Right lung (tissue), 5 donors: ENCODE data around the gene NAA20. TPM values are rescaled to one million over a fixed set of nuclear protein-coding genes. Genes with fewer than 3 reads are reported as not detected.
"Not testable (repeated sequence)": the region's sequence is repeated elsewhere in the genome, so short reads cannot be mapped to it uniquely, and the experiment has no call there.

Source experiments
- DNase-seq, 2 donors: peaks; one replicate each; pipeline ENCODE4 v3.0.0-alpha.2; 2013
- polyA plus RNA-seq, 5 donors: library from polyadenylated mRNA; unstranded; fragments of 120-200 nt; gene quantifications; one replicate each; pipeline versions ENCODE4 v1.2.1 to v1.2.3, GENCODE V29; 2013; ENCODE audit warnings: inconsistent platforms in 1 of 5, low replicate concordance in 1 of 5; ENCODE audit not compliant: insufficient read length in 5 of 5, insufficient read depth in 1 of 5

NAA20 gene
- polyA plus RNA-seq, 5 donors, result 64.7 to 78.6 (median 67.2) TPM

DNA sequence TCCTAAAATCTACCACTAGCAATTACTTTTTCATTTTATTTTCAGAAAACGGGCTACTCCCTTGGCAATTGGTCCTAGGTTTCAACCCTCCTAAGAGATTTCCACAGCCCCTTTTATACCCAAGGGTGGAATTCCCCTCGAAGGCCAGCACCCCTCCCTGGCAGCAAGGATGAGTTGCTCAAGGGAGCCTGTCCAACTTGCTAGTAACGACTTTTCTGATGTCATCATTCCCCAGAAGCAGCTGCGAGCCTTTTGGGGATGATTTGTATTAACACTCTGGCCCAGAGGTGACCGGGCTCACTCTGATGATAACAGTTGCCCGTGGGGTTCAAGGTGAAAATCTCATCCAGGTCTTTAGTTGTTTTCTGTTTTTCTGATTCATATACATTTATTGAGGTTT lies 30.7 kb upstream of the NAA20 start:
- DNase-seq, result no peak

DNA sequence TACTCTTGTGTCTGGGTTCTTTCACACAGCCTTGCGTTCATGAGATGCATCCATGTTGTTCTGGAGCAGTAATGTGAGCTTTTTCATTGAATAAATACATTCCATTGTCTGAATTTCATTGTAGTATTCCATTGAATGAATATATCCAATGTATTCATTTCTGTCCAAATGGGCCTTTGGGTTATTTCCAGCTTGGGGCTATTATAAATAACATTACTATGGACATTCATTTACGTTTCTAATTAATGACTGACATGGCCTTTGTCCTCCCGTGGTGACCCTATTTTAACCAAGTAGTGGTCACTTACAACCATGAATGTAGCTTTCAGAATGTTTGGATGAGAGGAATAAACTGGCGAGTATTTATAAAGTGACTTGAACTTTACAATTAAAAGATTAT lies 30.1 kb upstream of the NAA20 start:
- DNase-seq, result no peak

DNA sequence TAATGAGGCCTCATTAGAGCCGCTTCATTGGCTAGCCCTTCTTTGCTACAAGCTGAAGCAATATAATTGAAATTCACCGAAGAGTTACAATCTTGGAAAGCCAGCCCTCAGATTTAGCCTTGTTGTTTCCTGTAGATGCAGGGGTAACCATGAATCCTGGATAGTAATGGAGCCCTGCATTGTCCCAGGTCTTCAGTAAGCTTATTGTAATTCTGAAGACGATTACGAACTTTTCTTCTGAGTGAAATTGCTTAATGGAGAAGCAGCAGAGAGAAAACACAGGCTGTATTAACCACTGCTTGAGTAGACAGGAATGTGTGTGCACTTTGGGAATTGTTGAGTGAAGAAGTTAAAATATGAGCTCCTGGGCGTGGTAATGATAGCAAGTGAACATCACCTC lies 26.3 kb upstream of the NAA20 start:
- no peak for DNase-seq

DNA sequence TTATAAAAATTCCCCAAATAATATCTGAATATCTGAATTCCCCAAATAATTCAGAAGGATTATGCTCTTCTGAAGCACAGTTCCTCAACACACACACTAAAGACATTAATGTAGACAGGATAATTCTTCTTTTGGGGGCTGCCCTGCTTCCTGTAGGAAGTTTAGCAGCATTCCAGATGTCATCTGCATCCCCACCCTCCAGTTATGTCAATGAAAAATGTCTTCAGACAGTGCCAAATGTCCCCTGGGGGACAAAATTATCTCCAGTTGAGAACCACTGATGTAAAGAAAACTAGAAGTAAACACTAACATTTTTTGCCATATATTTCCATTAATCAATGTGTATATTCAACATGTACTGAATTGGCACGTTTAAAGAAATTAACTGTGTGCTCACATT lies 25.9 kb upstream of the NAA20 start:
- no peak for DNase-seq

DNA sequence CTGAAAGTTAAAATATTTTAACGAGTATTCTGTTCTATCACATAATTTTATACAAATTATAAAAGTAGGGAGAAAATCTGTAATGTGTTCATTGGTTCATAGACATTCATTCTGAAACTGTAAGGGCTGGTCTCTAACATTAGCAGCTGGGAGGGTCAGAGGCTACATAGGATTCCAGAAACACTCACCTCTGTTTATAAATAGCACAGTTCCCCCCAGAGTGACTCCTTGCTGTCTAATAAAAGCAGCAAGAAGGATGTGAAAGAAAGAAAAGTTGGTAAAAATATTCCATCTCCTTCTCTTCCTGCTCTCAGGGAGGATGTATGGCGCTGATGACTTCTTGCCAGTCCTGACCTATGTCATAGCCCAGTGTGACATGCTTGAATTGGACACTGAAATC lies 25.3 kb upstream of the NAA20 start:
- no peak for DNase-seq

DNA sequence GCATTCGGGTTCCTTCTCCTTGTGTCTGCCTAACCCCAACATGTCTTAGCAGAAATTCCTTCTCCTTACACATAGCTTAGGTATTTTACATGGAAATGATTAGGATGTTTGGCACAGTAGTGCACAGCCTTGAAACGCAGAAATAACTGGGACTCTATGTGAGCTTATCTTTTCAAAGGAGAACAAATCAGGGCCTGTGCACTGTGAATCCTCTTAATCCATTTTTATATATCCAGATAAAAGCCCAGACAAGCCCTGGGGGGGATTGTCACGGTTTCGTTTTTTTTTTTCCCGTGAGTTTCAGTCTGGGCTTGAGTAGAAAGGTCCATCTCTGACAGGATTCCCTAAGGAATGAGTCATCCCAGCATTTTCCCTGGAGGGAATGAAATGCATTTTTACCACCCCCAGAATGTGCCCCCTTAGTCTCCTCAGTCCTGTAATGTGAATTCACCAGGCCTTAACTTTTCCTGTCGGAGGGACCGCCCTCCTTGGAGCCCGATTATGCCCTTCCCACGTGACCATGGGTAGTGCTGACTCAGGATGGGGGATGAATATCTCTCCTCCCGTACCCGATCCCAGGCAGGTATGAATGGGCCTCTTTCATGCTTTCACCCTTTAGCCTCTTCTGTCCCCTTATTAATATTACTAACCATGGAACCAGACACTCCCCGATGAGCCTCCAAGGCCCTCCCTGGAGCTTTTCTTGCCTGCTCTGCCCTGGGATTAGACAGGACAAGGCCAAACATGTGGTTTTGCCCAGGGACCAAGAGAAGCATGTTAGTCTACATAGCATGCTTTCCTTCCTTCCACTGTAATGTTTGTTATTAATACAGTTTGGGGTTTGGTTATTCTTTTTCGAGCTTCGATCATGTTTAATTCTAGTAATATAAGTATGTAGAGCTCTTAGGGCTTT lies 23.9 kb upstream of the NAA20 start:
- no peak for DNase-seq

DNA sequence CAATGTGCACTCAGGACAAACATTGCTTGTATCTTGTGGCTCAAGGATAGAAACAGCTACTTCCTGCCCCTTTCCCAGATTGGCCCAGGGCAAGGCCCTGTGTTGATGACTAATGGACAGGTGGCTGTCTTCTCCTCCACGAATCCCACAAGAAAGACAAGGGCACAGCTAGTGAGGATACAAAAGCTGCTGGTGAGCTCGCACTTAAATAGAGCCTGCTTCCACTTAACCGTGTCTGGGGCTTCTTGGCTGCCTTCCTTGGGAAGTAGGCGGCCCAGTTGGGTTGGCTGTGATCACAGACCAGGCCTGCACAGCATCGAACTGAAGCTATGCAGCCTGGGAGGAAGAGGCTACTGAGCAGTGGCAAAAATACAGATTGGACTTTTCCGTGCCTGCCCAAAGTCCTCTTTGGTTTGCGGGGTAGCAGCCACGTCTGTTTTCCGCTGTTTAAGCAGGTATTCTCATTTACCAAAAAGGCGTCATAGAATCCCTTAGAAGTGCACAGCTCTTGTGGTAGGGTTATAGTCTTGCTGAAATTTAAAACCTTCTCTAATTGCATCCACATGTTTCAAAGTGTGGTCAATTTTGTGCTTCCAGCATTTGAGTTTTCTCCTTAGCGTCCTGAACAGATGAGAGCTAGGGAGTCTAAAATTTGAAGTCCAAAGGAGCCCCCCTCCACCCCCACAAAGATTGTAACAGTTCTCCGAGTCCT lies 23.0 kb upstream of the NAA20 start:
- DNase-seq, result no peak

DNA sequence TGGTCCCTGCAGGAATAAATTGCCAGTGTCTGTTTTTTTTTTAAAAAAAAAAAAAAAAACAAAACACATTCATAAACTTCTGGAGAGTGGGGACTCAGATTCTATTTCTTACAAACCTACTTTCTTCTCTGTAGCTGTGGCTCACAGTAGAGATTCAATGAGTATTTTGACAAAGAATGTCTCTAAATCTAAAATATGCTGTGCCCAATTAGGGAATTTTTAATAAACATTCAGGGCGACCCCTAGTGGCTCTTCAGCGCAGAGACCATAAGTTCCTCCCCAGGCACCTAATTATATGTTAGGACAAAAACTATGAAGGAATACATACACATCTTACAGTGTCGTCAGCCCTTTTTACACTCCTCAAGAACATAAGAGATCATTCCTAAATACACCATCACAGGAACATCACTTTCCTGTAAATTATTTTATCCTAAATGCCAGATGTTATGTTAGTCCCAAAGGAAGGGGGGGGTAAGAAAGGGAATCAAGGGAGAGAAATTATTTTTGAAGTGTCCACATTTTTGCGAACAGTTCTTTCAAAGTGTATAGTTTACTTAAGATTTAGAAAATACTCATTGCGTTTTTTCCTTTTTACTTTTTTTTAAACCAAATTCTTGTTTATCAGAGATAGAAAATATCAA lies 21.8 kb upstream of the NAA20 start:
- DNase-seq, result peak in 1 of 2 donors; percentile 43

DNA sequence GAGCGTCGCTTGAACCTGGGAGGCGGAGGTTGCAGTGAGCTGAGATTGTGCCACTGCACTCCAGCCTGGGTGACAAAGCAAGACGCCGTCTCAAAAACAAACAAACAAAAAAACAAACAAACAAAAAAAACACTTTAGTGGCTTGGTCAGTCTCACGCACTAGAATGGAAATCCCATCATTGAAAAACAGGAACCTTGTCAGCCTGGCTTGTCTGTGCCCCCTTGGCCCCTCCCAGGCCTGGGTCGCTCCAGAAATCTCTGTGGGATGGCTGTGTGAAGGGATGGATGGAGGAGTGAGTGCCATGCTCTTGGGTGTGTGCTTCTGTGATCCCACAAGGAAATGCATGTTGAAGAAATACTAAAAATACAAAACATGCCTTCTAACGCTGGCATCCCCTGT lies 20.9 kb upstream of the NAA20 start:
- no peak for DNase-seq

DNA sequence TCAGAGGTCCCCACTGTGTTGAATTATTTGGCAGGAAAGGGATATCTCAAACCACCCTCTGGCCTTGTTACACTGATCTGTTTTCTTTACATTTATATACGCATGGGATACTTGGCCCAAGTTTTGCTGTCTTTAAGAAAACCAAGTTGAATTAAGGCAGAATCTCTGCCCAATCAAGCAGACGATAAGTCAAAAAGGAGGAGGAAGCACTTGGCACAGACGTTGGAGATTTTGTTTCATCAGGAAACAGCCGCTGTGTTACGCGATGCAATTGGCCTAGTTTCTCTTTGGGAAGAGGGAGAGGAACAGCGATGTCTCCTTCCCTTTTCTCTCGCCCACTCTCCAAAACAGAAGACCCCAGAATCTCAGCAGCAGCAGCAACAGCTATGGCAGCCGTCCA lies 20.2 kb upstream of the NAA20 start:
- DNase-seq, result peak; percentile 64 to 70

DNA sequence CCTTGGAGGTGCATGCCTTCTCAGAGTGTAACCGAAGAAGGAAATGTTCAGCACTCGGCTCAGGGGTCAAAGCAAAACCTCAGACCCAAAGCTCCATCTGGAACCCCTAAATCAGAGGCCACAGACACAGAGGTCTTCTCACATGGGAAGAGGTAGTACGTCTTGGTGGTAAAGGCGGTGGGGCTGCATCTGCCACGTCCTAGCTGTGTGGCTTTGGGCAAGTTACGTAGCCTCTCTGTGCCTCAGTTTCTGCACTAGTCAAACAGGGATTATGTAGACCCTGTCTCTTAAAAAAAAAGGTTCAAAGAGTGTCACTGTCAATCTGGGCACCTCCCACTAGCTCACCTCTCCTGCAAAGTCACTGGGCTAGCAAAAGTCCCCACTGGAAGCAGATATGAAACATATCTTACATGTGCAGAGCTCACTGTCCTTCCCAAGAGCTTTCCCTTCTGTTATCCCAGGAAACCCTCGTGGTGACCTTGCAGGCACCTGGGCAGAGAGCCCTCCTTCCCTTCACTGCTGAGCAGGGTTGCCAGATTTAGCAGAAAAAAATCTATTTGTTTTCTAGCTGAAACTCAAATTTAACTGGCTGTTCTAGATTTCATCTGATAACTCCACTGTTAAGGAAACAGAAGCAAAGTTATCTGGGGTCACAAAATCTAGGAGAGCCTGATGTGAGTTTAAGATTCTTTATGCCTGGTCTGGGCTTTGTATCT lies 18.0 kb upstream of the NAA20 start:
- DNase-seq, result no peak

DNA sequence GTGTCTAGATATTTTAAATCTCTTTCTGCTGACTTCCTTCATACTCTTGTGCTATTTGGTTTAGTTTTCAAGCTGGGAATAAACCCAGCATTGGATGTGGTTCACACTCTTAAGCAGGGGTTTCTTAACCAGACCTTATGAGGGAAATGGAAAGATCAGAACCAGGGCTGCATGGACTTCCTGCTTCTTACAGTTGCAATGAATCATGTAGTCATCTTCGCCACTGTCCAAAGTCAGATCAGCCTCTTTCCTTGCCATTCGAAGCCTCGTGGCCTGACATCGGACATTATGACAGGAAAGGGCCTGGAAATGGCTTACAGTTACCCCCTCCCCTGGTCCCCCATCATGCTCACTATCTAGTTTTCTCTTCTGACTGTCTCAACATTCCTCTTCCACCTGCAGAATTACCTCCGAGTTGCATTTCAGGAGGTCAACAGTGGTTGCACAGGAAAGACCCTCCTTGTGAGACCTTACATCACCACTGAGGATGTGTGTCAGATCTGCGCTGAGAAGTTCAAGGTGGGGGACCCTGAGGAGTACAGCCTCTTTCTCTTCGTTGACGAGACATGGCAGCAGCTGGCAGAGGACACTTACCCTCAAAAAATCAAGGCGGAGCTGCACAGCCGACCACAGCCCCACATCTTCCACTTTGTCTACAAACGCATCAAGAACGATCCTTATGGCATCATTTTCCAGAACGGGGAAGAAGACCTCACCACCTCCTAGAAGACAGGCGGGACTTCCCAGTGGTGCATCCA lies 16.8 kb upstream of the NAA20 start:
- DNase-seq, result no peak

DNA sequence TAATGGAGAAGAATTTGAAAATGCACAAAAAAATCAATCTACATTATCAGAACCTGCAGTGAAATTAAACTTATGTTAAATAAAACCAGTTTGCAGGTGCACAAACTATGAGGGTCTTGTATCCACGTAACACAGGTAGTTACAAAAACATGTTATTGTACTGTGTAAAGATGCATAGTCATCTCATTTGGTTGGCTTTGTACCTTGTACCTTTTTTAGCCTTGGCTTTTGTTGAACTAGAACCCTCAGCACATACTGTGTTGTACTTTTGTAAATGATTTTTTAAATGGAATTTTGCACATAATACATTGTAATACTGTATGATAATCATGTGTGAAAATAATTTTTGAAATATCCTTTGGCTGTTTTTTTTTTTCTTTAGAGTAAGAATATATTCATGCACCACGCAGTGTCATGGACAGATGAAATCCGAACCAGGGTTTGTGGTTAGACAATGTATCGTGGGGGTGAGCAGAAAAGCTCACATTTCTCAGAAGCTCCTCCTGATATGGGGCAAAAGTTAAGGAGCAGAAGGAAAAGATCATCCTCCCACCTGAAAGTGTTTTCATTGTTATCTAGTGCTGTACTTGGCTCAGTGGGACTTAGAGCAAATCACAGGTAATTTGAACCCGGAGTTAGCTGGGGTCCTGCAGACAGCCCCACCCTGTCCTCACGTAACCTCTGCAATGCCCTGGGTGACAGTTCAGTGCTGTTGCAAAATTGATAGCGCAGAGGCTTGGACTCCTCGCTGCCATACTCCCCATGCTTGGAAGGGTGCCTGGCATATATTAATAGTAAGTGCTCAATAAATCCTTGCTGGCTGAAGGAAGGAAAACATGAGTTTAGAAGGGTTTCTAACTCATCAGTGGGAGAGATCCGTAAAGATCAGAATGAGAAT lies 14.8 kb upstream of the NAA20 start:
- DNase-seq, result no peak

DNA sequence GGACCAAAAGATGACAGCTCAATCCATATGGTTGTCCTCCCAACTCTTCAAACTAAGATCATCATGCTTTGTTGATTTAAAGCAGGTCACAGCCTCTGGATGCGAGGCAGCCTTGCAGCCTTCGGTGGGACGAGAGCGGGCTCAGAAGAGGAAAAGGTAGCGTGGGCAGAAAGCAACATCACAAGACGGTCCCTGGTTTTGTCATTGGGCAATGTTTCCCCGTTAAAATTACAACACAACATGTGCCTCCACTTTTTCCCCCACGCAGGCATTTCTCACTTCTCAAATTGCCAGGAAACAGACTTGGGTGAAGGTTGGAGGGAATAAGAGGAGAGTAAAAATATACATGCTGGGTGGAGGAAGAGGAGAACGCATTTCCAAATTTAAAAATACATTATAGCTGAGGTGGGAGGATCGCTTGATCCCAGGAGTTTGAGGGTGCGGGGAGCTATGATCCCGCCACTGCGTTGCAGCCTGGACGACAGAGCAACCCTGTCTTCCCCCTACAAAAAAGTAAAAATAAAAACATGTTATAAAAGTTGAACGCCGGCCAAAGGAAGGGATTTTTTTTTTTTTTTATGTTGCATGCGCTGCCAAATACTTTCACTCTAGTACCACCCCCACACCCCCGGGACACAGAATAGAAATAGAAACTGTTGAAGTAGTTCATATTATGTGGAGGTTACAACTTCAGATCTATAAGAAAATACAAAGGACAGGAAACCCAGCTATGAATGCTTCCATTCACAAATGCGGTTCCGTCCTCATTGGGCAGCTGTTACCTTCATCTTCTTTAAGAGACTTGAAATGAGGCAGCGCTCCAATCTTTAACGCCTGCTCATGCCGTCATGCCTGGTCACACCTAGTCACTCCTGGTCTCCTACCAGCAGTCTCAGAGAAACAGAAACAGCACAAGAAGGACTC lies 13.9 kb upstream of the NAA20 start:
- DNase-seq, result peak; percentile 42 to 48

DNA sequence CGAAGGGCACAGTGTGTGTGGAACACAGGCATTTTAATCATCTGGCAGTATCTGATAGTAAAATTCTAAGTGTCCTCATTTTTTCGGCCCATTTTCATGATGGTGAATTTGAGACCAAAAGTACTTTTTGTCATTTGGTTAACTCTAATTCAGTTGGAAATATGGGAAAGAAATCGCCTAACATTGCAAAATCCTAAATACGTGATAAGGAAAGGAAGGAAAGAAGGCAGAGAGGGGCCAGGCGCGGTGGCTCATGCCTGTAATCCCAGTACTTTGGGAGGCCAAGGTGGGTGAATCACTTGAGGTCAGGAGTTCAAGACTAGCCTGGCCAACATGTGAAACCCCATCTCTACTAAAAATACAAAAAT lies 13.2 kb upstream of the NAA20 start:
- not testable (repeated sequence) for DNase-seq

DNA sequence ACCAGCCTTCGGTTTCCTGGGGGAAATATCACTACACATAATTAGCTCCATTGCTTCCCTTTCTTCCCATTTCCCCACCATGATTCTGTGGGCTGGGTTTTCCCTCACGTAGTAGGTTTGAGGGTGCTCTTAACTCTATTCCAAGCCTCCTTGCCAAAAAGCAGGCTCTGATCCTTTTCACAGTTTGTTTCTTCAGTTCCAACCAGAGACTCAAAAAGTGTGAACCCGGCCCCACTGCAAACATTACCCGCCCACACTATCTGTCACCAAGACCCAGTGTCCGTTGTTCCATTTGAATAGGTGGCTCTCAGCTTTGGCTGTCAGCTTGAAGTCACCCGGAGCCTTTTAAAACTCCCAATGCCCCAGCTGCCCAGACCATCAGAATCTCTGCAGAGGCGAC lies 11.8 kb upstream of the NAA20 start:
- no peak for DNase-seq

DNA sequence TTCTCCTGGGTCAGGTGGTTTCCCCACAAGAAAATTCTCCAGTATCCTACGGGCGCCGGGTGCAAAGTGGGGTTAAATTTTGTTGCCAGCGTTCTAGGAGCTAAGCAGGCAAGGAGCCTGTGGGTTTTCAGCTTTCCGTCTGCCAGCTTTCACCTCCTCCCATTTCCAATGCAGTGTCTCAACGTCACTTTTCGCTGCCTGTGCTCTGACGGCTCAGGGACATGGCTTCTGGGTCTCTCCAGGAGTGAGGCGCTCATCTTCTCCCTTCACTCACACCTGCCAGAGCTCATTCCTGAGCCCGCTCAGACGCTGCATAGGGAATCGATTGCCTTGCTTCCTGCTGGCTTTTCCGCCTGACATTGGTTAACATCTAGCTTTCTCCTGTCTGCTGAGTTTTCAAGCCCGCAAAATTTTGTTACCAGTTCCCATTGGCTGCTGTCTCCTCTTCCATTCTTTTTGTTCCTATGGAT lies 7.3 kb upstream of the NAA20 start:
- no peak for DNase-seq

DNA sequence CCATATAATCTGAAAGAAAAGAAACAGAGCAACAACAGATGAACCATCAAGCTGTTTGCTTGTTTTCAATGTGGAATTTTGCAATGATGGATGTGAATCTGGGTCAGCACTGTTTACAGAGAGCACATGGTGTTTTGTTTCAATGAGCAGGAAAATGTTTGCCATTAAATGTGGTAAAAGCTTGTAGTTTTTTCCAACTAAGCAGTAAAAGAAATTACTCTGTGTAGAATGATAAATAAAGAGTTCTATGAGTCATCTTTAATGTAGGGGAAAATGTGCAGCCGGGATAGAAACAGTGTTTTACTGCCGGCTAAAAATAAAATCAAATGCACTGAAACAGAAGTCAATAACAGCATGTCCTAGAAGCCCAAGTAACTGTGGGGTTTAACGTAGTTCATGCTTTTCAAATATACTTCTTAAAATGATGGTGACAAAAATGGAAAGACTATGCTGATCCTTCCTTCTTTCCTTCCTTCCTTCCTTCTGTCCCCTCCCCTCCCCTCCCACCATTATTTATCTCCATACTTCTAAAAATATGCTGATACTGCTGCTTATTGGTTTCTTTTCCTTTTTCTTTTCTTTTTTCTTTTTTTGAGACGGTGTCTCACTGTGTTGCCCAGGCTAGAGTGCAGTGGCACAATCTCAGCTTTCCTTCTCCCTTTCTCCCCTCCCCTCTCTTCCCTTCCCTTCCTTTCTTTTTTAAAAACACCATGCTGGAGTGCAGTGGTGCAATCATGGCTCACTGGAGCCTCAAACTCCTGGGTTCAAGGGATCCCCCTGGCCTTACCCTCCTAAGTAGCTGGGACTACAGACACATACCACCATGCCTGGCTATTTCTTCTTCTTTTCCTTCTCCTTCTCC lies 6.3 kb upstream of the NAA20 start:
- DNase-seq, result peak; percentile 67 to 73
